ENCODE measurements around the gene MOB3B. TPM values are rescaled to one million over a fixed set of nuclear protein-coding genes. Genes with fewer than 3 reads are reported as not detected.

MOB3B gene
- total RNA-seq, 1 experiment from 2014 or later: 0.19 TPM

GRCh38 chr9:27393054-27393846 is 136.4 kb downstream of the MOB3B start:
- H3K9me3 ChIP-seq (ENCODE audit: low read depth, low read length, poor library complexity, severe bottlenecking): no peaks in the 10 kb centered on the region
- BruUV-seq (replicated peaks): no TSS peak
- no peak for DNase-seq (ENCODE audit: low spot score)
- ChIA-PET CTCF (no interaction called here), POLR2A (ENCODE audit: low non-redundant PET) (no interaction called here)
- TF ChIP-seq CTCF (conservative IDR thresholded peaks at IDR 0.05; ENCODE audit: low read depth, low read length) (no peak), EZH2 (IDR thresholded peaks at IDR 0.05; ENCODE audit: borderline replicate concordance, low read depth, low read length, poor library complexity, severe bottlenecking) (no peak)
- H3K36me3 ChIP-seq (ENCODE audit: insufficient read depth, low read length, poor library complexity, severe bottlenecking): no peaks in the 10 kb centered on the region
- H3K27me3 ChIP-seq (replicated peaks; ENCODE audit: insufficient read depth, low read depth, low read length, poor library complexity): no peaks in the 10 kb centered on the region
- no peak overlapping the region for H3K4me3 ChIP-seq (ENCODE audit: low read depth, low read length, poor library complexity, severe bottlenecking)
- H3K27ac ChIP-seq (ENCODE audit: low read depth, low read length, poor library complexity, severe bottlenecking): no peak overlapping the region
- intact Hi-C loops (cut with micrococcal nuclease; ENCODE audit: unreplicated experiment): no loop called here
- no peaks in the 10 kb centered on the region for H3K4me1 ChIP-seq (ENCODE audit: insufficient read depth, low read length, poor library complexity, severe bottlenecking)

GRCh38 chr9:27392451-27392850 is 137.2 kb downstream of the MOB3B start:
- TF ChIP-seq CTCF (conservative IDR thresholded peaks at IDR 0.05; ENCODE audit: low read depth, low read length) (no peak), EZH2 (IDR thresholded peaks at IDR 0.05; ENCODE audit: borderline replicate concordance, low read depth, low read length, poor library complexity, severe bottlenecking) (no peak)
- Histone ChIP-seq H3K27ac (ENCODE audit: low read depth, low read length, poor library complexity, severe bottlenecking) (no peak overlapping the region), H3K36me3 (ENCODE audit: insufficient read depth, low read length, poor library complexity, severe bottlenecking) (no peaks in the 10 kb centered on the region), H3K9me3 (ENCODE audit: low read depth, low read length, poor library complexity, severe bottlenecking) (no peaks in the 10 kb centered on the region), H3K4me1 (ENCODE audit: insufficient read depth, low read length, poor library complexity, severe bottlenecking) (no peaks in the 10 kb centered on the region), H3K4me3 (ENCODE audit: low read depth, low read length, poor library complexity, severe bottlenecking) (no peak overlapping the region), H3K27me3 (replicated peaks; ENCODE audit: insufficient read depth, low read depth, low read length, poor library complexity) (no peaks in the 10 kb centered on the region)
- ChIA-PET POLR2A (ENCODE audit: low non-redundant PET) (no interaction called here), CTCF (no interaction called here)
- intact Hi-C loops (cut with micrococcal nuclease; ENCODE audit: unreplicated experiment): no loop called here
- DNase-seq (ENCODE audit: low spot score): no peak
- BruUV-seq (replicated peaks): no TSS peak

- CTCF ChIA-PET: no interaction called here
- Histone ChIP-seq H3K27me3 (replicated peaks; ENCODE audit: insufficient read depth, low read depth, low read length, poor library complexity) (no peaks in the 10 kb centered on the region), H3K36me3 (ENCODE audit: insufficient read depth, low read length, poor library complexity, severe bottlenecking) (no peaks in the 10 kb centered on the region), H3K4me1 (ENCODE audit: insufficient read depth, low read length, poor library complexity, severe bottlenecking) (no peaks in the 10 kb centered on the region), H3K27ac (ENCODE audit: low read depth, low read length, poor library complexity, severe bottlenecking) (no peak overlapping the region), H3K4me3 (ENCODE audit: low read depth, low read length, poor library complexity, severe bottlenecking) (no peak overlapping the region), H3K9me3 (ENCODE audit: low read depth, low read length, poor library complexity, severe bottlenecking) (no peaks in the 10 kb centered on the region)
- intact Hi-C loops (cut with micrococcal nuclease; ENCODE audit: unreplicated experiment): no loop called here
- no peak for TF ChIP-seq EZH2 (IDR thresholded peaks at IDR 0.05; ENCODE audit: borderline replicate concordance, low read depth, low read length, poor library complexity, severe bottlenecking)
- DNase-seq (ENCODE audit: low spot score): no peak
- POLR2A ChIA-PET (ENCODE audit: low non-redundant PET): no interaction called here
- no TSS peak for BruUV-seq (replicated peaks)
These were observed 138.3 kb downstream of the MOB3B start for GRCh38 chr9:27391040-27391895.
